Keratinocyte (primary cell): ENCODE results near the gene NRG3. TPM values are rescaled to one million over a fixed set of nuclear protein-coding genes. Genes with fewer than 3 reads are reported as not detected.

Source experiments
- DNase-seq: peaks from one replicate; pipeline ENCODE4 v3.0.0-alpha.2; 2011; ENCODE audit warnings: low read depth, missing footprints, low spot score
- FAIRE-seq: peaks from 2 replicates; lab custom pipeline; 2011; peaks lifted over from hg19 to GRCh38; lab: Jason Lieb, UNC
- H2AFZ ChIP-seq: 2 replicates; pipeline ENCODE4 v1.6.0; 2012; ENCODE audit warnings: low read length, control low read depth, inconsistent platforms; ENCODE audit not compliant: control insufficient read depth
- H3K27ac ChIP-seq: 2 replicates; pipeline ENCODE4 v1.5.1; 2011; ENCODE audit warnings: low read length; ENCODE audit not compliant: control insufficient read depth, insufficient read depth
- H3K27me3 ChIP-seq: 3 replicates; pipeline ENCODE4 v1.6.0; 2011; ENCODE audit warnings: low read length; ENCODE audit not compliant: control insufficient read depth, insufficient read depth; ENCODE audit errors: extremely low read depth
- H3K36me3 ChIP-seq, 2 experiments: 2 replicates in 1 of 2; 3 replicates in 1 of 2; pipeline ENCODE4 v1.5.1; 2011; ENCODE audit warnings: low read length in 2 of 2, mild to moderate bottlenecking in 1 of 2; ENCODE audit not compliant: control insufficient read depth in 2 of 2, insufficient read depth in 2 of 2; ENCODE audit errors: extremely low read depth in 1 of 2
- H3K4me1 ChIP-seq: 3 replicates; pipeline ENCODE4 v1.5.1; 2011; ENCODE audit warnings: low read length; ENCODE audit not compliant: control insufficient read depth, insufficient read depth; ENCODE audit errors: extremely low read depth
- H3K4me2 ChIP-seq: 3 replicates; pipeline ENCODE4 v1.6.0; 2011; ENCODE audit warnings: low read depth, low read length; ENCODE audit not compliant: control insufficient read depth, insufficient read depth; ENCODE audit errors: extremely low read depth
- H3K4me3 ChIP-seq, 3 experiments: fragments of 200-600 bp in 1 of 3; sonication (generic) in 1 of 3; 2 replicates in 2 of 3; 3 replicates in 1 of 3; pipeline ENCODE4 v1.5.1; 2011 to 2016; ENCODE audit warnings: low read length in 3 of 3, mild to moderate bottlenecking in 3 of 3, control low read depth in 2 of 3, inconsistent platforms in 1 of 3, low read depth in 1 of 3, mixed read lengths in 1 of 3, mixed run types in 1 of 3, moderate library complexity in 1 of 3; ENCODE audit not compliant: control insufficient read depth in 2 of 3, insufficient read depth in 2 of 3; ENCODE audit errors: extremely low read depth in 1 of 3
- H3K79me2 ChIP-seq: 2 replicates; pipeline ENCODE4 v1.6.0; 2012; ENCODE audit warnings: low read length; ENCODE audit not compliant: control insufficient read depth, insufficient read depth
- H3K9ac ChIP-seq: 3 replicates; pipeline ENCODE4 v1.6.0; 2011; ENCODE audit warnings: low read length; ENCODE audit not compliant: control insufficient read depth, insufficient read depth; ENCODE audit errors: extremely low read depth
- H3K9me1 ChIP-seq: 3 replicates; pipeline ENCODE4 v1.6.0; 2011; ENCODE audit warnings: low read length; ENCODE audit not compliant: control insufficient read depth, insufficient read depth; ENCODE audit errors: extremely low read depth
- H3K9me3 ChIP-seq: 2 replicates; pipeline ENCODE4 v1.5.1; 2012; ENCODE audit warnings: low read depth, low read length; ENCODE audit not compliant: control insufficient read depth
- H4K20me1 ChIP-seq: 3 replicates; pipeline ENCODE4 v1.6.0; 2011; ENCODE audit warnings: low read length; ENCODE audit not compliant: control insufficient read depth, insufficient read depth; ENCODE audit errors: extremely low read depth
- CTCF ChIP-seq, 3 experiments: IDR thresholded peaks in 1 of 3; conservative IDR thresholded peaks in 1 of 3; optimal IDR thresholded peaks in 1 of 3; 2 replicates in 2 of 3; 3 replicates in 1 of 3; pipeline versions ENCODE3 to v1.5.1; 2011; ENCODE audit warnings: low read length in 3 of 3, mild to moderate bottlenecking in 3 of 3, moderate library complexity in 2 of 3, control low read depth in 1 of 3, inconsistent platforms in 1 of 3; ENCODE audit not compliant: insufficient read depth in 2 of 3; ENCODE audit errors: extremely low read depth in 1 of 3
- EZH2 ChIP-seq: IDR thresholded peaks from one replicate; pipeline ENCODE4 v1.6.1; 2012; ENCODE audit warnings: inconsistent platforms, mild to moderate bottlenecking, low read length, moderate library complexity
- dilution Hi-C: fragments of 300-500 bp; cut with MboI; formaldehyde crosslinking; loops from one replicate; pipeline ENCODE4 v1.7.0; 2020; ENCODE audit warnings: low sequenced_read_pairs; ENCODE audit not compliant: extremely low pct_ligation_motif_present
- polyA plus RNA-seq, 5 experiments: library from polyadenylated mRNA; depleted of rRNA in 3 of 5; stranded (reverse) in 3 of 5; stranded (forward) in 1 of 5; unstranded in 1 of 5; fragments of >200 nt; gene quantifications; 1 replicate in 1 of 5; 2 replicates in 3 of 5; 3 replicates in 1 of 5; pipeline versions ENCODE4 v1.2.1 to v1.2.3, GENCODE V29; 2011 to 2012; ENCODE audit warnings: missing spikeins in 2 of 5, low read depth in 1 of 5, low replicate concordance in 1 of 5

Gene NRG3
- polyA plus RNA-seq, 1 donor (not counting 4 experiments of a cell fraction or from before 2014, with no cell fraction given): not detected

- FAIRE-seq (no peak), DNase-seq (no peak)
- dilution Hi-C loops: no loop called here
- H3K4me2 ChIP-seq: no peak overlapping the region
- H3K4me1 ChIP-seq: no peaks in the 10 kb centered on the region
- no peak overlapping the region for H3K27ac ChIP-seq
- H3K27me3 ChIP-seq: no peaks in the 10 kb centered on the region
- H3K9ac ChIP-seq: no peak overlapping the region
- no peak overlapping the region for H2AFZ ChIP-seq
- no peaks in the 10 kb centered on the region for H3K36me3 ChIP-seq
- no peaks in the 10 kb centered on the region for H3K79me2 ChIP-seq
- no peaks in the 10 kb centered on the region for H4K20me1 ChIP-seq
- H3K4me3 ChIP-seq: no peak overlapping the region
- no peaks in the 10 kb centered on the region for H3K9me3 ChIP-seq
- no peaks in the 10 kb centered on the region for H3K9me1 ChIP-seq
- TF ChIP-seq EZH2: no peak
- TF ChIP-seq CTCF (optimal IDR thresholded peaks at IDR 0.05 in 1 of 3, IDR thresholded peaks at IDR 0.05 in 1 of 3, conservative IDR thresholded peaks at IDR 0.05 in 1 of 3; ENCODE audit: extremely low read depth in 1 of 3, insufficient read depth in 2 of 3, low read length in 3 of 3): no peak
Observed at GRCh38 chr10:82392533-82392932, 517.5 kb downstream of the NRG3 start.

- H3K36me3 ChIP-seq: no peaks in the 10 kb centered on the region
- DNase-seq (no peak), FAIRE-seq (no peak)
- no peaks in the 10 kb centered on the region for H4K20me1 ChIP-seq
- H2AFZ ChIP-seq: no peak overlapping the region
- H3K4me2 ChIP-seq: no peak overlapping the region
- H3K9ac ChIP-seq: no peak overlapping the region
- H3K9me3 ChIP-seq: no peaks in the 10 kb centered on the region
- dilution Hi-C loops: no loop called here
- no peaks in the 10 kb centered on the region for H3K79me2 ChIP-seq
- TF ChIP-seq EZH2 (no peak), CTCF (optimal IDR thresholded peaks at IDR 0.05 in 1 of 3, IDR thresholded peaks at IDR 0.05 in 1 of 3, conservative IDR thresholded peaks at IDR 0.05 in 1 of 3; ENCODE audit: extremely low read depth in 1 of 3, insufficient read depth in 2 of 3, low read length in 3 of 3) (no peak)
- H3K4me1 ChIP-seq: no peaks in the 10 kb centered on the region
- H3K9me1 ChIP-seq: no peaks in the 10 kb centered on the region
- H3K27me3 ChIP-seq: no peaks in the 10 kb centered on the region
- no peak overlapping the region for H3K27ac ChIP-seq
- H3K4me3 ChIP-seq: no peak overlapping the region
Observed at GRCh38 chr10:82394122-82394521, 519.1 kb downstream of the NRG3 start.
